GM23338 (cell line): ENCODE results near the gene OR10T2. TPM values are rescaled to one million over a fixed set of nuclear protein-coding genes. Genes with fewer than 3 reads are reported as not detected.

ENCODE experiments used
- ATAC-seq: fragments of 200-7000 bp; cut with Tn5 transposase; 3 replicates; pipeline ENCODE4 v1.9.1; 2020
- DNase-seq: peaks from one replicate; pipeline ENCODE4 v3.0.0-alpha.2; 2015; ENCODE audit warnings: low spot score
- H2AFZ ChIP-seq: fragments of 200-600 bp; sonication (generic); 2 replicates; pipeline ENCODE4 v1.8.0; 2016; ENCODE audit warnings: antibody characterized with exemption, mild to moderate bottlenecking, moderate library complexity
- H3F3A ChIP-seq: fragments of 200-600 bp; sonication (generic); replicated peaks from 2 replicates; pipeline ENCODE4 v1.8.0; 2017; ENCODE audit warnings: antibody characterized with exemption, mixed run types, low read depth
- H3K27ac ChIP-seq: fragments of 200-600 bp; sonication (generic); 2 replicates; pipeline ENCODE4 v1.6.1; 2016; ENCODE audit warnings: low read depth
- H3K27me3 ChIP-seq: fragments of 200-600 bp; sonication (generic); 2 replicates; pipeline ENCODE4 v1.8.0; 2016; ENCODE audit warnings: mild to moderate bottlenecking, mixed run types, moderate library complexity; ENCODE audit not compliant: insufficient read depth
- H3K36me3 ChIP-seq: fragments of 200-600 bp; sonication (generic); 2 replicates; pipeline ENCODE4 v1.8.0; 2016; ENCODE audit warnings: mild to moderate bottlenecking; ENCODE audit not compliant: insufficient read depth
- H3K4me1 ChIP-seq: fragments of 200-600 bp; sonication (generic); 2 replicates; pipeline ENCODE4 v1.8.0; 2016; ENCODE audit warnings: mild to moderate bottlenecking, moderate library complexity; ENCODE audit not compliant: insufficient read depth
- H3K4me2 ChIP-seq: fragments of 200-600 bp; sonication (generic); 2 replicates; pipeline ENCODE4 v1.7.1; 2017; ENCODE audit warnings: mixed run types
- H3K4me3 ChIP-seq: fragments of 200-600 bp; sonication (generic); 2 replicates; pipeline ENCODE4 v1.6.1; 2016; ENCODE audit warnings: mixed run types
- H3K79me2 ChIP-seq: fragments of 200-600 bp; sonication (generic); replicated peaks from 2 replicates; pipeline ENCODE4 v1.8.0; 2017; ENCODE audit warnings: mild to moderate bottlenecking; ENCODE audit not compliant: insufficient read depth
- H3K9me2 ChIP-seq: fragments of 200-600 bp; sonication (generic); 2 replicates; pipeline ENCODE4 v1.8.0; 2017; ENCODE audit not compliant: insufficient read depth
- H4K20me1 ChIP-seq: fragments of 200-600 bp; sonication (generic); replicated peaks from 2 replicates; pipeline ENCODE4 v1.8.0; 2017; ENCODE audit warnings: mild to moderate bottlenecking; ENCODE audit not compliant: insufficient read depth
- H3K27ac Mint-ChIP-seq: 2 replicates; pipeline ENCODE4 v1.8.0; 2020; ENCODE audit warnings: inconsistent platforms, mild to moderate bottlenecking, moderate library complexity, mixed read lengths
- H3K27me3 Mint-ChIP-seq: 3 replicates; pipeline ENCODE4 v1.8.0; 2022; ENCODE audit warnings: low read depth, mild to moderate bottlenecking, moderate library complexity, mixed read lengths, inconsistent platforms; ENCODE audit not compliant: insufficient read depth, poor library complexity
- H3K36me3 Mint-ChIP-seq: 3 replicates; pipeline ENCODE4 v1.8.0; 2021; ENCODE audit warnings: low read depth, mild to moderate bottlenecking, inconsistent platforms, moderate library complexity, mixed read lengths
- H3K4me1 Mint-ChIP-seq: 3 replicates; pipeline ENCODE4 v1.8.0; 2020; ENCODE audit warnings: mild to moderate bottlenecking, inconsistent platforms, mixed read lengths
- H3K4me3 Mint-ChIP-seq: 3 replicates; pipeline ENCODE4 v1.8.0; 2021; ENCODE audit warnings: moderate library complexity, mild to moderate bottlenecking, inconsistent platforms, mixed read lengths
- H3K9me3 Mint-ChIP-seq: 3 replicates; pipeline ENCODE4 v1.8.0; 2020; ENCODE audit warnings: moderate library complexity, mild to moderate bottlenecking, inconsistent platforms, mixed read lengths
- CREB1 ChIP-seq: fragments of 250-450 bp; sonication (Bioruptor Pico); IDR thresholded peaks from 2 replicates; pipeline ENCODE4 v1.5.0; 2020; ENCODE audit warnings: low read depth, mild to moderate bottlenecking, moderate library complexity
- EZH2 ChIP-seq: fragments of 200-600 bp; sonication (generic); IDR thresholded peaks from one replicate; pipeline ENCODE4 v1.8.0; 2017; ENCODE audit warnings: antibody characterized with exemption, mild to moderate bottlenecking, low read depth; ENCODE audit not compliant: unreplicated experiment
- EZH2phosphoT487 ChIP-seq: fragments of 200-600 bp; sonication (generic); IDR thresholded peaks from one replicate; pipeline ENCODE4 v1.8.1; 2018; ENCODE audit warnings: antibody characterized with exemption; ENCODE audit not compliant: unreplicated experiment
- JUNB ChIP-seq: IDR thresholded peaks from one replicate; pipeline ENCODE4 v1.6.1; 2016; ENCODE audit warnings: antibody characterized with exemption; ENCODE audit not compliant: unreplicated experiment
- NANOG ChIP-seq: IDR thresholded peaks from 2 replicates; pipeline ENCODE4 v1.6.1; 2016; ENCODE audit warnings: antibody characterized with exemption, borderline replicate concordance
- POLR2AphosphoS5 ChIP-seq: IDR thresholded peaks from 2 replicates; pipeline ENCODE4 v1.6.1; 2016; ENCODE audit warnings: antibody characterized with exemption, low read depth
- STAT1 ChIP-seq: IDR thresholded peaks from one replicate; pipeline ENCODE4 v1.6.1; 2016; ENCODE audit warnings: antibody characterized with exemption; ENCODE audit not compliant: unreplicated experiment
- ZNF114 ChIP-seq: fragments of 250-450 bp; sonication (Bioruptor Pico); IDR thresholded peaks from 2 replicates; pipeline ENCODE4 v1.5.0; 2020; ENCODE audit warnings: mild to moderate bottlenecking, moderate library complexity
- ZNF331 ChIP-seq: fragments of 250-450 bp; sonication (Bioruptor Pico); IDR thresholded peaks from 2 replicates; pipeline ENCODE4 v1.5.0; 2020; ENCODE audit warnings: low read depth, mild to moderate bottlenecking, moderate library complexity
- polyA plus RNA-seq: library from polyadenylated mRNA; unstranded; fragments of >200 nt; fragmentation: Nextera tagmentation; extraction: Ambion mirVana; gene quantifications from 2 replicates; pipeline ENCODE4 v1.2.1, GENCODE V29; 2016
- total RNA-seq: library from RNA; depleted of rRNA; stranded (reverse); fragments of >200 nt; shearing (Covaris generic); gene quantifications from 2 replicates; pipeline ENCODE4 v1.2.3, GENCODE V29; 2014
- TF ChIP-seq, protein P1 (sequence below): IDR thresholded peaks from 2 replicates; pipeline ENCODE4 v1.6.1; 2016; ENCODE audit warnings: antibody characterized with exemption
- TF ChIP-seq, protein P2 (sequence below): IDR thresholded peaks from one replicate; pipeline ENCODE4 v1.6.1; 2018; ENCODE audit warnings: antibody characterized with exemption; ENCODE audit not compliant: unreplicated experiment
- TF ChIP-seq, protein P3 (sequence below): fragments of 250-450 bp; sonication (Bioruptor Pico); IDR thresholded peaks from 2 replicates; pipeline ENCODE4 v1.5.0; 2020; ENCODE audit warnings: mild to moderate bottlenecking, moderate library complexity
- TF ChIP-seq, protein P4 (sequence below), 2 experiments: fragments of 200-600 bp in 1 of 2; sonication (generic) in 1 of 2; conservative IDR thresholded peaks; 2 replicates each; pipeline versions ENCODE4 v1.5.1 to v1.6.1; 2016 to 2017; ENCODE audit warnings: antibody characterized with exemption in 2 of 2, low read depth in 2 of 2, mild to moderate bottlenecking in 2 of 2, moderate library complexity in 1 of 2

OR10T2 gene
- total and polyA plus RNA-seq, 2 experiments from 2014 or later = not detected

DNA sequence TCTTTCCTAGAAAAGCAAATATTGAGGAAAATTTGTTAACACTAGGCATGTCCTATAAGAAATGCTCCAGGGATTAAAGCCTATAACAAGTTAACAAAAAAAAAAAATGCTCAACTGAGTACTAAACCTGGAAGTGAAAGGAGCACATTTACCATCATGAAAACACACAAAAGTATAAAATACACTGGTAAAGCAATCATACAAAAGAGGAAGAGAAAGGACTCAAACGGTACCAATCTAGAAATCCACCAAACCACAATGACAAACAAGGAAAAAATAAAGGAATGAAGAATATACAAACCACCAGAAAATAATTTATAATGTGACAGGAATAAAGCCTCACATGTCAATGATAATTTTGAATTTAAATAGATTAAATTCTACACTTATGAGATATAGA lies 24.4 kb downstream of the OR10T2 start:
- Mint-ChIP-seq H3K4me3 (no peak overlapping the region), H3K4me1 (no peaks in the 10 kb centered on the region), H3K36me3 (no peaks in the 10 kb centered on the region), H3K27me3 (peaks cover 3% of the 10 kb centered on the region), H3K27ac (no peak overlapping the region), H3K9me3 (no peaks in the 10 kb centered on the region)
- H3K27me3 ChIP-seq = no peaks in the 10 kb centered on the region
- no peak for ATAC-seq
- H3F3A ChIP-seq = no peaks in the 10 kb centered on the region
- no peaks in the 10 kb centered on the region for H3K9me2 ChIP-seq
- no peaks in the 10 kb centered on the region for H3K4me1 ChIP-seq
- no peak for DNase-seq
- no peak overlapping the region for H2AFZ ChIP-seq
- H3K79me2 ChIP-seq = no peaks in the 10 kb centered on the region
- H3K4me2 ChIP-seq = no peak overlapping the region
- H3K36me3 ChIP-seq = no peaks in the 10 kb centered on the region
- H3K27ac ChIP-seq = no peak overlapping the region
- TF ChIP-seq, protein P1, sequence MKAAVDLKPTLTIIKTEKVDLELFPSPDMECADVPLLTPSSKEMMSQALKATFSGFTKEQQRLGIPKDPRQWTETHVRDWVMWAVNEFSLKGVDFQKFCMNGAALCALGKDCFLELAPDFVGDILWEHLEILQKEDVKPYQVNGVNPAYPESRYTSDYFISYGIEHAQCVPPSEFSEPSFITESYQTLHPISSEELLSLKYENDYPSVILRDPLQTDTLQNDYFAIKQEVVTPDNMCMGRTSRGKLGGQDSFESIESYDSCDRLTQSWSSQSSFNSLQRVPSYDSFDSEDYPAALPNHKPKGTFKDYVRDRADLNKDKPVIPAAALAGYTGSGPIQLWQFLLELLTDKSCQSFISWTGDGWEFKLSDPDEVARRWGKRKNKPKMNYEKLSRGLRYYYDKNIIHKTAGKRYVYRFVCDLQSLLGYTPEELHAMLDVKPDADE = no peak
- no peak for TF ChIP-seq POLR2AphosphoS5
- no peak for TF ChIP-seq ZNF331 (CRISPR knock-in tag)
- no peak for TF ChIP-seq EZH2phosphoT487
- TF ChIP-seq, protein P2, sequence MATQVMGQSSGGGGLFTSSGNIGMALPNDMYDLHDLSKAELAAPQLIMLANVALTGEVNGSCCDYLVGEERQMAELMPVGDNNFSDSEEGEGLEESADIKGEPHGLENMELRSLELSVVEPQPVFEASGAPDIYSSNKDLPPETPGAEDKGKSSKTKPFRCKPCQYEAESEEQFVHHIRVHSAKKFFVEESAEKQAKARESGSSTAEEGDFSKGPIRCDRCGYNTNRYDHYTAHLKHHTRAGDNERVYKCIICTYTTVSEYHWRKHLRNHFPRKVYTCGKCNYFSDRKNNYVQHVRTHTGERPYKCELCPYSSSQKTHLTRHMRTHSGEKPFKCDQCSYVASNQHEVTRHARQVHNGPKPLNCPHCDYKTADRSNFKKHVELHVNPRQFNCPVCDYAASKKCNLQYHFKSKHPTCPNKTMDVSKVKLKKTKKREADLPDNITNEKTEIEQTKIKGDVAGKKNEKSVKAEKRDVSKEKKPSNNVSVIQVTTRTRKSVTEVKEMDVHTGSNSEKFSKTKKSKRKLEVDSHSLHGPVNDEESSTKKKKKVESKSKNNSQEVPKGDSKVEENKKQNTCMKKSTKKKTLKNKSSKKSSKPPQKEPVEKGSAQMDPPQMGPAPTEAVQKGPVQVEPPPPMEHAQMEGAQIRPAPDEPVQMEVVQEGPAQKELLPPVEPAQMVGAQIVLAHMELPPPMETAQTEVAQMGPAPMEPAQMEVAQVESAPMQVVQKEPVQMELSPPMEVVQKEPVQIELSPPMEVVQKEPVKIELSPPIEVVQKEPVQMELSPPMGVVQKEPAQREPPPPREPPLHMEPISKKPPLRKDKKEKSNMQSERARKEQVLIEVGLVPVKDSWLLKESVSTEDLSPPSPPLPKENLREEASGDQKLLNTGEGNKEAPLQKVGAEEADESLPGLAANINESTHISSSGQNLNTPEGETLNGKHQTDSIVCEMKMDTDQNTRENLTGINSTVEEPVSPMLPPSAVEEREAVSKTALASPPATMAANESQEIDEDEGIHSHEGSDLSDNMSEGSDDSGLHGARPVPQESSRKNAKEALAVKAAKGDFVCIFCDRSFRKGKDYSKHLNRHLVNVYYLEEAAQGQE = no peak
- TF ChIP-seq EZH2 = no peak
- no peak for TF ChIP-seq NANOG
- TF ChIP-seq CREB1 = no peak
- TF ChIP-seq, protein P3, sequence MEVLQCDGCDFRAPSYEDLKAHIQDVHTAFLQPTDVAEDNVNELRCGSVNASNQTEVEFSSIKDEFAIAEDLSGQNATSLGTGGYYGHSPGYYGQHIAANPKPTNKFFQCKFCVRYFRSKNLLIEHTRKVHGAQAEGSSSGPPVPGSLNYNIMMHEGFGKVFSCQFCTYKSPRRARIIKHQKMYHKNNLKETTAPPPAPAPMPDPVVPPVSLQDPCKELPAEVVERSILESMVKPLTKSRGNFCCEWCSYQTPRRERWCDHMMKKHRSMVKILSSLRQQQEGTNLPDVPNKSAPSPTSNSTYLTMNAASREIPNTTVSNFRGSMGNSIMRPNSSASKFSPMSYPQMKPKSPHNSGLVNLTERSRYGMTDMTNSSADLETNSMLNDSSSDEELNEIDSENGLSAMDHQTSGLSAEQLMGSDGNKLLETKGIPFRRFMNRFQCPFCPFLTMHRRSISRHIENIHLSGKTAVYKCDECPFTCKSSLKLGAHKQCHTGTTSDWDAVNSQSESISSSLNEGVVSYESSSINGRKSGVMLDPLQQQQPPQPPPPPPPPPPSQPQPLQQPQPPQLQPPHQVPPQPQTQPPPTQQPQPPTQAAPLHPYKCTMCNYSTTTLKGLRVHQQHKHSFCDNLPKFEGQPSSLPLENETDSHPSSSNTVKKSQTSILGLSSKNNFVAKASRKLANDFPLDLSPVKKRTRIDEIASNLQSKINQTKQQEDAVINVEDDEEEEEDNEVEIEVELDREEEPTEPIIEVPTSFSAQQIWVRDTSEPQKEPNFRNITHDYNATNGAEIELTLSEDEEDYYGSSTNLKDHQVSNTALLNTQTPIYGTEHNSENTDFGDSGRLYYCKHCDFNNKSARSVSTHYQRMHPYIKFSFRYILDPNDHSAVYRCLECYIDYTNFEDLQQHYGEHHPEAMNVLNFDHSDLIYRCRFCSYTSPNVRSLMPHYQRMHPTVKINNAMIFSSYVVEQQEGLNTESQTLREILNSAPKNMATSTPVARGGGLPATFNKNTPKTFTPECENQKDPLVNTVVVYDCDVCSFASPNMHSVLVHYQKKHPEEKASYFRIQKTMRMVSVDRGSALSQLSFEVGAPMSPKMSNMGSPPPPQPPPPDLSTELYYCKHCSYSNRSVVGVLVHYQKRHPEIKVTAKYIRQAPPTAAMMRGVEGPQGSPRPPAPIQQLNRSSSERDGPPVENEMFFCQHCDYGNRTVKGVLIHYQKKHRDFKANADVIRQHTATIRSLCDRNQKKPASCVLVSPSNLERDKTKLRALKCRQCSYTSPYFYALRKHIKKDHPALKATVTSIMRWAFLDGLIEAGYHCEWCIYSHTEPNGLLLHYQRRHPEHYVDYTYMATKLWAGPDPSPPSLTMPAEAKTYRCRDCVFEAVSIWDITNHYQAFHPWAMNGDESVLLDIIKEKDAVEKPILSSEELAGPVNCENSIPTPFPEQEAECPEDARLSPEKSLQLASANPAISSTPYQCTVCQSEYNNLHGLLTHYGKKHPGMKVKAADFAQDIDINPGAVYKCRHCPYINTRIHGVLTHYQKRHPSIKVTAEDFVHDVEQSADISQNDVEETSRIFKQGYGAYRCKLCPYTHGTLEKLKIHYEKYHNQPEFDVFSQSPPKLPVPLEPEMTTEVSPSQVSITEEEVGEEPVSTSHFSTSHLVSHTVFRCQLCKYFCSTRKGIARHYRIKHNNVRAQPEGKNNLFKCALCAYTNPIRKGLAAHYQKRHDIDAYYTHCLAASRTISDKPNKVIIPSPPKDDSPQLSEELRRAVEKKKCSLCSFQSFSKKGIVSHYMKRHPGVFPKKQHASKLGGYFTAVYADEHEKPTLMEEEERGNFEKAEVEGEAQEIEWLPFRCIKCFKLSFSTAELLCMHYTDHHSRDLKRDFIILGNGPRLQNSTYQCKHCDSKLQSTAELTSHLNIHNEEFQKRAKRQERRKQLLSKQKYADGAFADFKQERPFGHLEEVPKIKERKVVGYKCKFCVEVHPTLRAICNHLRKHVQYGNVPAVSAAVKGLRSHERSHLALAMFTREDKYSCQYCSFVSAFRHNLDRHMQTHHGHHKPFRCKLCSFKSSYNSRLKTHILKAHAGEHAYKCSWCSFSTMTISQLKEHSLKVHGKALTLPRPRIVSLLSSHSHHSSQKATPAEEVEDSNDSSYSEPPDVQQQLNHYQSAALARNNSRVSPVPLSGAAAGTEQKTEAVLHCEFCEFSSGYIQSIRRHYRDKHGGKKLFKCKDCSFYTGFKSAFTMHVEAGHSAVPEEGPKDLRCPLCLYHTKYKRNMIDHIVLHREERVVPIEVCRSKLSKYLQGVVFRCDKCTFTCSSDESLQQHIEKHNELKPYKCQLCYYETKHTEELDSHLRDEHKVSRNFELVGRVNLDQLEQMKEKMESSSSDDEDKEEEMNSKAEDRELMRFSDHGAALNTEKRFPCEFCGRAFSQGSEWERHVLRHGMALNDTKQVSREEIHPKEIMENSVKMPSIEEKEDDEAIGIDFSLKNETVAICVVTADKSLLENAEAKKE (CRISPR knock-in tag) = no peak
- no peak for TF ChIP-seq JUNB
- TF ChIP-seq, protein P4, sequence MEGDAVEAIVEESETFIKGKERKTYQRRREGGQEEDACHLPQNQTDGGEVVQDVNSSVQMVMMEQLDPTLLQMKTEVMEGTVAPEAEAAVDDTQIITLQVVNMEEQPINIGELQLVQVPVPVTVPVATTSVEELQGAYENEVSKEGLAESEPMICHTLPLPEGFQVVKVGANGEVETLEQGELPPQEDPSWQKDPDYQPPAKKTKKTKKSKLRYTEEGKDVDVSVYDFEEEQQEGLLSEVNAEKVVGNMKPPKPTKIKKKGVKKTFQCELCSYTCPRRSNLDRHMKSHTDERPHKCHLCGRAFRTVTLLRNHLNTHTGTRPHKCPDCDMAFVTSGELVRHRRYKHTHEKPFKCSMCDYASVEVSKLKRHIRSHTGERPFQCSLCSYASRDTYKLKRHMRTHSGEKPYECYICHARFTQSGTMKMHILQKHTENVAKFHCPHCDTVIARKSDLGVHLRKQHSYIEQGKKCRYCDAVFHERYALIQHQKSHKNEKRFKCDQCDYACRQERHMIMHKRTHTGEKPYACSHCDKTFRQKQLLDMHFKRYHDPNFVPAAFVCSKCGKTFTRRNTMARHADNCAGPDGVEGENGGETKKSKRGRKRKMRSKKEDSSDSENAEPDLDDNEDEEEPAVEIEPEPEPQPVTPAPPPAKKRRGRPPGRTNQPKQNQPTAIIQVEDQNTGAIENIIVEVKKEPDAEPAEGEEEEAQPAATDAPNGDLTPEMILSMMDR (conservative IDR thresholded peaks at IDR 0.05; ENCODE audit: low read depth in 2 of 2) = no peak
- TF ChIP-seq STAT1 = no peak
- TF ChIP-seq ZNF114 (CRISPR knock-in tag) = no peak
- no peaks in the 10 kb centered on the region for H4K20me1 ChIP-seq
- no peak overlapping the region for H3K4me3 ChIP-seq
